Nucleus accumbens (tissue), 56 donors: ENCODE measurements around the gene CYBA.
A peak's percentile ranks its signal among the peaks of the same experiment; 100 is the strongest.
"Not testable (repeated sequence)": the region's sequence is repeated elsewhere in the genome, so short reads cannot be mapped to it uniquely, and the experiment has no call there.

ENCODE experiments used
- DNase-seq, 56 donors: peaks; one replicate each; lab custom pipeline; 2025; lab: John Stamatoyannopoulos, UW

CYBA gene

DNA sequence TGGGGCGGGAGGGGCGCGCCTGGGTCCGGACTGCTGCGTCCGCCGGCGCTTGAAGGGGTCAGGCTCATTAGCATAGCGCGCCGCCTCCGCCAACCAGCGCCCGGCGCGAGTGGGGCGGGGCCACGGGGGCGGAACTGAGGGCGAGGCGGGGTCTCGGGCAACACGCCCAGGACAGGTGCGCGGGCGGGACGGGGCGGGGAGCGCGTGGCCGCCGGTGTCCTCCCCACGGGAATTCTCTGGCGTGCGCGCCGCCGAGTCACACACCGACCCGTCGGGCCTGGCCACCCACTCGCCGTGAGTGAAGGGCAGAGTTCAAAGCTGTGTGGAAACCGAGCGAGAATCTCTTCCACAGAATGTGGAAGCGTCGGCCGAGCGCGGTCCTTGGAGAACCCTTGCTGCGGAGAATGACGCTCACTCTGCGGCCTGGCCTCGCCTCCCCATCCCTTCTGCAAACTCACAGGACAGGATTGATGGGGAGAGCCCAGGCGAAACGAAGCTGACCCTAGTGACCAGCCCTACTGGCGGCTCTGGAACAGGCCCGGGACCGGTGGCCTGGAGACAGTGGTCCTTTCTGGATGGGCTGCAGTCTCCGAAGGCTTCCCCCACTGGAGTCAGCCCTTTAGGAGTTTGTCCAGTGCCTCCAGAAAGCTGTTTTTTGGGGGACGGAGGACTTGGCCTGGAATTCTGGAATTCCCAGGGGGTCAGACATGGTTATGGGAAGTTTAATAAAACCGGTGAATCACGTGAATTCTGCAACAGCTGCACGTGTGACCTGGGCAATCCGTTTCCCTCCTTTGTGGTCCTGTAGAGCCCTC lies 35.8 kb upstream of the CYBA start, which contains the start of gene SNAI3:
SNAI3 (minus strand) TSS at position 69 of the 815 bp plus-strand sequence. CDS start 101 bp downstream, outside the sequence.
- DNase-seq, result peak in 35 of 56 donors; percentile 7 to 80 (median 37)

DNA sequence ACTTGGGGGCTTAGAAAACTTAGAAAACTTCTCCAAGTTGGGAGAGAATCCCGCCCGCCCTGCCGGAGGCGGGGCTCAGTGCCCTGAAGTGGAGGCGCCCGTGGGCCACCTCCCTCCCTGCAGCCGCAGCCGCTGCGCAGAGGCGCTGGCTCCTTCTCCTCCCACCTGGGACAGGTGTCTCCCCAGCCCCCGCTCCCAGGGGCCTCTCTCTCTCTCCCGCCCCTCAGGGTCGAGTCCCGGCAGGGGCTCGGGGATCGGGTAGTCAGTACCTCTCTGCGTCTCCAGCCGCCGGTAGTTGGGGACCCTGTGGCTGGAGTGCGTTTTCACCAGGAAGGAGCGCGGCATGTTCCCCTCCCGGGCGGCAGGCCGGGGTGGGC lies 35.2 kb upstream of the CYBA start:
- peak in 8 of 56 donors; percentile 25 to 49 (median 41) for DNase-seq

DNA sequence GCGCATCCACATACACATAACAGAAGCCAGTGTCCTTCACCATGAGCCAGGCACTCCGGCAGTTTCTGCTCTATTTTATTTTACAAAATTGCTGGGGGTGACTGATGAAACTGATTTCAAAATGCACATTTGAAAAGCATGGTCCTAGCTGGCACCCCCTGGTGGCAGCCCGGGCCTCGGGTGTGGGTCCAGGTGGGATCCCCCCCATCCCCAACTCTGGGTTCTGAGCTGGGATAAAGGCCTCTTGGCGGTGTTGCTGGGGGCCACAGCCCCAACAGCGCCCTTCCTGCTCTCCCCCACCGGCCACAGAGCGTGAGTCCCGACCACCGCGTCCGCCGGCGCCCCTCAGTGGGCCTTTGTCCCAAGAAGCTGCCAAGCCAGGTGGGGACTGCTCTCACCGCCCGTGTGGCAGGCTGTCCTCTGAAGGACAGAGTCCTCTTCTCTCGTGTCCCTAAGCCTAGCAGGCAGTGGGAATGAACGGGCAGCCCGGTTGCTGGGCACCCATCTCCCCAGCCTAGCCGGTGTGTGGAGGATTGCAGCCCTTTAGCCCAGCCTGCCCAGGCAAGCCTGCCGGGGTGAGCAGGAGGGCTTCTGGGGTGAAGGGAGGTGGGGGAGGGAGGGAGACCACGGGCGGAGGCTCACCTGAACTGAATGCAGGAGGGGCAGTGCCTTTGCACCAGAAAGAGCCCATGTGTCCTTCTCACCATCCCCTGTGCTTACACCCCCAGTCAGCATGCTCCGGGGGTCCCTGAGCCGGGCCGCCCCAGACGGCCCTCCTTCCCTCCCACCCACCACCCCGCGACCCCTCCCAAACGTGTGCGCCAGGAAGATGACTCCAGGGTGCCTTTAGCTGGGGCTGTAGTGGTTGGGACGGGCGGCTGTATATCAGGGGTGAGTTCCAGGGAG lies 34.6 kb upstream of the CYBA start:
- peak in 6 of 56 donors; percentile 5 to 35 (median 18) for DNase-seq

DNA sequence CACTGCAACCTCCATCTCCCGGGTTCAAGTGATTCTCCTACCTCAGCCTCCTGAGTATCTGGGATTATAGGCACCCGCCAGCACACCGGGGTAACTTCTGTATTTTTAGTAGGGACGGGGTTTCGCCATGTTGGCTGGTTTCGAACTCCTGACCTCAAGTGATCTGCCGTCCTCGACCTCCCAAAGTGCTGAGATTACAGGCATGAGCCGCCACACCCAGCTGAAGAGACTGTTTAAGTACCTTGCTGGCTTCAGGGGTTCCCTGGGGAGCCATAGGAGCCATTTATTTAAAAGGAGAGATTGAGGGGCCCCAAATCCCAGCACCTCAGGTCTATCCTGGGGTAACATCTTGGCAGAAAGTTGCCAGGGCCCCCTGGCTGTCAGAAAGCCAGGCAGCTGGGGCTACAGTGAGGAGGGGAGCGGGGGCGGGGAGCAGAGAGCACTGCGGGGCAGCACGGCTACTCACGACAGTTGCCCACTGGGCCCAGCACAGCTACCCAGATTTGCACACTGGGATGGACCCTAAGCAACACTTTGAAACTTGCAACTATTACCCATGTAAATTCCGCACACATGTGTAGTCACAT lies 33.8 kb upstream of the CYBA start:
- no peak for DNase-seq

DNA sequence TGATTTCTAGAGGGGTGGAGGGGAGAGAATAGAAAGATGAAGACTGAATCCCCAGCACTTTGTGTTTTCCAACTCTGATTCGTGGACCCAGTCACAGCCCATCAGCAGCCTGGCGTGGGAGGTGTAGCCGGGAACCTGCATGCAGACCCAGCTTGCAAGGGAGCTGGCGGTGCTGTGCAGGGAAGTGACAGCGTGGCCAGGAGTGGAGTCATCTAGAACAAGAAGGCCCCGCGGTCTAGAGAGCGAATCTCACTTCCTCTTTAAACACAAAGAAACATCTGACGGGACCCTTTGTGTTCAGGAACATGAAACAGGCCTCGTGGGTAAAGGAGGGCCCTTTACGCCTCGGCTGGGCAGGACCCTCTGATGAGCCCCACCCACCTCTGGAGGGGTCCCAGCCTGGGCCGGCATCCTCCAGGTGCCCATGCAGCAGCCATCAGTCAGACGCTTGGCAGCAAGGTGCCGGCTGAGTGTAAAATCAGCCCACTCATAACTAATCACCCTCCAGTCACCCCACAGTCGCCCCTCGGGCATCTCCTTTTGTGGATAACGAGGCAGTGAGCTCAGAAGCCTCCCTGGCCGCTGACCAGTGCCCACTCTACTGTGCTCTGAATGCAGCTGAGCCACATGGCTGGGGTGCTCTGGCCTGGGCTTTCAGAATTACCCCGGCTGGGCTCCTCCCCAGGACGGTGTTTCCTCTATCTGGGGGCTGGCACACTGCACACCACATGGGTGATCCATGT lies 31.0 kb upstream of the CYBA start:
- peak in 31 of 56 donors; percentile 8 to 68 (median 41) for DNase-seq

DNA sequence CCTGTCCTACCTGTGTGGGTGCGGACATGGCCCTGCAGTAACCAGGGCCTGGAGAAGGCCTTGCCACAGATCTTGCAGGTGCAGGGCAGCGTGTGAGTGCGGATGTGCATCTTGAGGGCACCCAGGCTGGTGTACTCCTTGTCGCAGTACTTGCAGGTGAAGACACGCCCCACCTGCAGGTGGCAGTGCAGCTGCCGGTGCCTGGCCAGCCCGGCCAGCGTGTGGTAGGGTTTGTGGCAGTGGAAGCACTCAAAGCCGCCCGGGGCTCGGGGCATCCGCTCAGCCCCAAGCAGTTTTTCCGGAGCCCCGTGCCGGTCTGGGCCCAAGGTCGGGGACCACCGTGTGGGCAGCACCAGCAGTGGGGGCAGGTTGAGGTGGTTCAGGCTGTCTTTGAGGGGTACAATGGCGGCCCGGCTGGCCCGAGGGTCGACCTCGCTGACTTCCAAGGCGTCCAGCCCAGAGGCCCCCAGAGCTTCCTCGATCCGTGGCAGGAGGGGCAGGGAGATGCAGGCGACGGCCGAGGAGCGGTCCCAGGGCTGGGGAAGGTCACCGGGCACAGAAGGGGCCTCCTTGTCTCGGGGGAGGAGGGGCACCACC lies 30.3 kb upstream of the CYBA start:
- DNase-seq, result no peak

DNA sequence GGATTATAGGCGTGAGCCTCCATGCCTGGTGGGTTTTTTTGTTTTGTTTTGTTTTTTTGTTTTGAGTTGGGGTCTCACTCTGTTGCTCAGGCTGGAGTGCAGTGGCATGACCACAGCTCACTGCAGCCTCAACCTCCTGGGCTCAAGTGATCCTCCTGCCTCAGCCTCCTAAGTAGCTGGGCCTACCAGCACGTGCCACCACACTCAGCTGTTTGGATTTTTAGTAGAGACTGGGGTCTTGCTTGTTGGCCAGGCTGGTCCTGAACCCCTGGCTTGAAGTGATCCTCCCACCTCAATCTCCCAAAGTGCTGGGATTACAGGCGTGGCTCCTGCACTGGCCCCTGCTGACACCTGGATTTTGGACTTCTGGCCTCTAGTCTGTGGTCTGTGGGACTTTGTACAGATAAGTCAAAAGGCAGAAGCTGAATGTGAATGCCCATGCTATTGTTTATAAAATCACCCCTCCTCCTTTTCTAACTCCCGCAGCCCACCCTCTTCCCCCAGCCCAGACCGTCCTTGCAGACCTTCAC lies 29.8 kb upstream of the CYBA start:
- DNase-seq, result no peak

DNA sequence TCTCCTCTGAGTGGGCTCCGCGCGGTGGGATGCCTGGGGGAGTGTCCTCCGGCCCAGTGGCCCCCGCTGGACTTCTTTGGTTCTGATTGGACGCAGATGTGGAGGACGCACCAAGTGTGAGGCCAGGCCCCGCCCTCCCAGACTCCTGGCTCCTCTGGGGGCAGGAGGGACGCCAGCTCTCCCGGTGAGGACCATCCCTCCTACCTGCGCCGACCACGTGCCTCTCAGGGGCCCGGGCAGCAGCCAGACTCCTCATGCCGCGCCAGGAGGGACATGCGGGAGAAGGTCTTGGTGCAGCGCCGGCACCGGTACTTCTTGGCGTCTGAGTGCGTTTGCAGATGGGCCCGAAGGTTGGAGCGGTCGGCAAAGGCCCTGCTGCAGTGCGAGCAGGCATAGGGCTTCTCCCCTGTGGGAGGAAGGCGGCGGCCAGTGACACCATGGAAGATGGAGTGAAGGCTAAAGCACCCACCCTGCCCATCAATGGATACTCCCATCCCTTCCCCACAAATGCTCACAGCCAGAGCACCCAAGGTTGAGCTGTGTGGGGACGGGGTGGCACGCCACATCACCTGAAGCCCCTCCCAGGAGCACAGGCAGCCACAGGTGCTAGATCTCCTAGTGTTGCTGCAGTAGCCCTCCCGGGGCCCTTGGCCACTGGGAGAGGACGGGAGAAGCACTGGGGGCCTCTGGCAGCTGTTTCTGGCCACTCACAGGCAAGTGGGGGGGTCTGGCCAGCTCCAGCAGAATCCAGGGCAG lies 27.5 kb upstream of the CYBA start:
- no peak for DNase-seq

DNA sequence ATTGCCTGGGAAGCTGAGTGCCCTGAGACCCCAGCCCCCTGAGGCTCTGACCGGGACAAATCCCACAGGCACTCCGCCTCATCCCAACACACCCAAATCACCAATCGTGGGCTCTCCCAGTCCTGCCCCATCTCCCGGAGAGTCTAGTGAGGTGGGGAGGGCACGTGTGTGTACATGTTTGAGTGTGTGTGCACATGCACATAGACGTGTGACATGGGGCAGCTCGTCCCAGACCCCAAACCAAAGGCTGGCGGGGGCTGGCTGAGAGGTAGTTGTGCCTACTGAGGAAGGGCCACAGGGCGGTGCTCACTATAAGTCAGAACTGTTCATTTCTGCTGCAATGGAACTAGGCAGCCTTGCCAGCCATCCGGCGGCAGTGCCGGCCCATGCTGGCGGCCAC lies 26.9 kb upstream of the CYBA start:
- DNase-seq, result no peak

DNA sequence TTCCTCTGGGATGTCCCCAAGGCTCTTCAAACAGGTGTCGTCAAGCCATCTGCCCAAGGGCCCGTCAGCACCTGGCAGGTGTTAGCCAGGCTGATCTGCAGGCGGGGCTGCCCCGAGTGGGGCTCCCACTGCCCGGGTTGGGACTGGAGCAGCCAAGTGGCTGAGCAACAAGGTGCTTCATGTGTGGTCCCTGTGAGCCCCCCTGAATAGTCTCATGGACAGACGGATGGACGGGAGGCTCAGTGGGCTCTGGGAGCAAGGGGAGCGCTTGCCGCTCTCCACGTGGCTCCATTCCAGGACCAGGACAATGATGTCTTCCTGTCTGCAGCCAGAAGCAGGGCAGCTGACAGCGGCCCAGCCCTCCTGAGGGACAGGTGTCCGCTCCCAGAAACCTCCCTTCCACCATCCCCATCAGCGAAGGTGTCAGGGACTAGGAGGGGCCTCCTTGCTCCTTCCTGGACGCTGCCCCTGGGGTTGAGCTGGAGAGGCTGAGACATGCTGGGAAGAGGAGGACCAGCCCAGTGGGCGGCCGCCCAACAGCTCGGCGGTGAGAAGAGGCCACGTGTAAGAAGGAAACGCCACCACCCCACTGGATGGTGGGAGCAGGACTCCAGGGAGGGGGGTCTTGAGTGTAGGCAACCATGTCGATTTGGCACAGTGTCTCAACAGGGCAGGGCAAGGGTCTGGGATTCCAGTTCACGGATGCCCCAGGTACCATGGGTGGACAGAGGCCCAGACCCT lies 25.8 kb upstream of the CYBA start:
- DNase-seq, result no peak

DNA sequence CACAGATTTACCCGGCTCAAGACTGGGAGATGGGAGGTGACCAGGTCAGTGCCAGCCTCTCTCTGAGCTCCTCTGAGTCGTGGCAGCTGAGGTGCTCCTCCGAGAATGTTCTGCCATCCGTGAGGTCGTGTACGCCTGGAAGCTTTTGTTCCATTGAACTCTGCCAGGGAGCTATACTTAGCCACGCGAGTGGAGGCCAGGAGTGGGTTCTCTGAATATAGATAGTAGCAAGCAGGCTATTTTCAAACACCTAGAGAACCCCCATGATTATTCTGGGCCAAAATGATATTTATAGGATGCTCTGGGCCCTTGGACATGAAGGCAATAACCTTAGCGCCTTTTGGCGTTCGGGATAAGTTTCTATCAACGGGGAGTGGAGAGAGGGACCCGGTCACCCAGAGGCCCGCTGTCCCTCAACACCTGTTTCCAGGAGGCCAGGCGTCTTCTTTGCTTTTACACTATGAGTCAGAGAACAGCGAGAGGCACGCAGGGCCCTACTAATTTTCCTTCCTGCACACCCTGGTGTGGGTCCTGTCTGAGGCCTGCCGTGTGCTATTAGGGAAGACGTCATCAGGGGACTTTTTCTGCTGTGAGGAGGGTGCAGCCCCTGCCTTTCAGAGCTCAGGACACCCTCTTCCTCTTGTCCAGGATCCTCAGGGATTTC lies 23.0 kb upstream of the CYBA start:
- no peak for DNase-seq

DNA sequence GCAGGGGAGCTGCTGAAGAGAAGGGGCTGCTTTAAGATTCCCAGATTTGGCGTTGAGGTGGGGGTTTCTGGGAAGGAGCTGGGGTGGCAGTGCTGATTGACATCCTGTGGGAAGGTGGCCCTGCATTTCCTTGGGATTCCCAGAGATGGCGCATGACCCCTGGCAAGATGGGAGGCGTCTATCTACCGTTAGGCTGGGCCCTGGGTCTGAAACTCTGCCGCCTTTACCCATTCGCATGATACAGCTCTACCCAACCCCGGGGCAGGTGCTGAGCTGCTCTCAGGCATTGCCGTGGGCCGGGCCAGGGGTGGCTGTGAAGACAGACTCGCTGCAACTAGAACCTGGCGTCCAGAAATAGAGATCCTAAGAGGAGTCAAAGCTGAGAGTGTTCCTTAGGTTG lies 21.9 kb upstream of the CYBA start:
- peak in 1 of 56 donors; percentile 2 for DNase-seq

DNA sequence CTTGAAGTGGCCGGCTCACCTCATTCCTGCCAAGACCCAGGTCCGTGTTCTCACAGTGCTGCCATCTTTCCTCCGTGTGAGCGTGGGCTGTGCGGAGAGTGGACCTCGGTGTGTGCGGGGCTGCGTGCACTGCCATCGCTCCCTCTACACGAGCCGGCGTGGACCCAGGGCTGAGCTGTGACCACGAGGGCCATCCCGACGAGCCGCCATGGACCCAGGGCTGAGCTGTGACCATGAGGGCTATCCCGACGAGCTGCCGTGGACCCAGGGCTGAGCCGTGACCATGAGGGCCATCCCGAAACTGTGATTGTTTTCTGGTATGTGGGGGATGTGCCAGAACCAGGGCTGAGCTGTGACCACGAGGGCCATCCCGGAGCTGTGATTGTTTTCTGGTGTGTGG lies 21.0 kb upstream of the CYBA start:
- no peak for DNase-seq

DNA sequence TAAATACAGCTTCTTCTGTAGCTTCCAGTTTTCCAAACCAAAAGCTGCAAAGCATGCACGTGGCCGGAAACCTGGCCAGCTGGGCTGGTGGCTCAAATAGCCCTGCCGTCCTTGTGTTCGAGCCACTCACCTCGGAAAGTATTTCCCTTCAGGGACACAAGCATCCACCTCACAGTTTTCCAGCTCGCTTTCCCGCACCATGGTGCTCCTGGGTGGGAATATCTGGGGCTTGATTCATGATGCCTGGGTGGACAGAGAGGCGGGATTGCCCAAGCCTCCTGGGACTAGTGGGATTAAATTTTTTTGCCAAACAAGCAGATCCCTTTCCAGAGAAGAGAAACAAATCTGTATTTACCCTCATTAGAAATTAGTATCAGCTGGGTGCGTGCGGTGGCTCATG lies 19.1 kb upstream of the CYBA start:
- no peak for DNase-seq

DNA sequence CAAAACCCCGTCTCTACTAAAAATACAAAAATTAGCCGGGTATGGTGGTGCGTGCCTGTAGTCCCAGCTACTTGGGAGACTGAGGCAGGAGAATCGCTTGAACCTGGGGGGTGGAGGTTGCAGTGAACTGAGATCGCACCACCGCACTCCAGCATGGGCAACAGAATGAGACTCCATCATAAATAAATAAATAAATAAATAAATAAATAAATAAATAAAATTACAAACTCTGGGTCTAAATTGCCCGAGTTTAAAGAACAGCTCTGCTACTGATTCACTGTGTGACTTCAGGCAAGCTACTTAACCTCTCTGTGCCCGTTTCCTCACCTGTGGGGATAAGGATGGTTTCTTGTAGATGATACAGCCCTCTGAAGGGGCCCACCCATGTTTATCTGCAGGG lies 18.6 kb upstream of the CYBA start:
- not testable (repeated sequence) for DNase-seq

DNA sequence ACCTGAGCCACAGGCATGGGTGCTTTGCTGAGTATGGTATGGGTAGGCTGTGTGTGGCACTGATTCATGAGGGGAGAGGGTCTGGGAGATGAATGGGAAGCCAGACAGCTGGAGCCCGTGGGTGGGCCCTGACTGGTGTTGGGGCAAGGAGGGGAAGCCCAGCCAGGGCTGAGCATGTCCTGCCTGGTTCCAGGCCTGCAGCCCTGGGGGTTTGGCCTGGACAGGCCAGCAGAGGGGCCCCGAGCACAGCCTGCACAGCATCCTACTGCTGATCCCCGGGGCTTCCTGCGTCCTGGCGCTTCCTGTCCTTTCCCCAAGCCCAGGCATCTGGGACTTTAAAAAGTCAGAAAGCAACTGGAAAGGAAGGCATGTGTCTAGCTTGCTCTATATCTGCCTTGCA lies 16.6 kb upstream of the CYBA start:
- DNase-seq, result no peak

DNA sequence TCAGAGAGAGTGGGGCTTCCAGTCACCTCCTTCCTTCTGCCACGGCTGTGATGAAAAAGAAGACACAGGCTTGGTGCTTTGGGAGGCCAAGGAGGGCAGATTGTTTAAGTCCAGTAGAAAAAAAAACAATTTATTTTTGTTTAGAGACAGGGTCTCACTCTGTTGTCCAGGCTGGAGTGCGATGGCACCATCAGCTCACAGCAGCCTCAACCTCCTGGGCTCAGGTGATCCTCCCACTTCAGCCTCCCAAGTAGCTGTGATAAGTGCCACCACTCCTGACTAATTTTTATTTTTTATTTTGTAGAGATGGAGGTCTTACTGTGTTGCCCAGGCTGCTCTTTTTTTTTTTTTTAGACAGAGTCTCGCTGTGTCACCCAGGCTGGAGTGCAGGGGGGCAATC lies 14.7 kb upstream of the CYBA start:
- DNase-seq, result no peak

DNA sequence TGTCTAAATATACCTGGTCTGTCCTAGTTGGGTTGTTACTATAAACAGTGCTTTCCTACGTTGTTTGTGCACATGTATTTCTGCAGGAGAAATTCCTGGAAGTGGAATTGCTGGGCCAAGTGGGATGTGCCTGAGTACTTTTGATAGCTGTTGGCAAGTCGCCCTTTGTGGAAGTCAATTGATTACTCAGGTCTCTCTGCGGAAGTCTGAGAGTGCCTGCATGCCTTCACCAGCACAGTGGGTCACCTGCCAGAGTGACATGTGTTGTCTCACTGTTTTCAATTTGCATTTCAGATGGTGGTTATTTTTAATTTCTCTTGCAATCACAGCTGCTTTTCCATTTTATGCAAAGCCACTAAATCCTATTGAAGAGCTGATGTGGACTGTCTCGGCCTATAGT lies 14.3 kb upstream of the CYBA start:
- no peak for DNase-seq
